Sigmoid colon (tissue), 4 donors: Measurements from ENCODE around the gene ITPKA.

ENCODE experiments used
- EP300 ChIP-seq, 4 donors: sonication (generic); formaldehyde crosslinking; IDR thresholded peaks; one replicate each; pipeline ENCODE4 v1.6.1; 2017; ENCODE audit warnings: antibody characterized with exemption in 4 of 4
- POLR2A ChIP-seq, 2 donors: fragments of 450-650 bp; IDR thresholded peaks; one replicate each; pipeline ENCODE4 v1.6.1; 2016; ENCODE audit warnings: antibody characterized with exemption in 2 of 2, mild to moderate bottlenecking in 2 of 2, moderate library complexity in 2 of 2
- POLR2AphosphoS5 ChIP-seq, 4 donors: sonication (generic); formaldehyde crosslinking; IDR thresholded peaks; one replicate each; pipeline ENCODE4 v1.6.1; 2017; ENCODE audit warnings: antibody characterized with exemption in 4 of 4

DNA sequence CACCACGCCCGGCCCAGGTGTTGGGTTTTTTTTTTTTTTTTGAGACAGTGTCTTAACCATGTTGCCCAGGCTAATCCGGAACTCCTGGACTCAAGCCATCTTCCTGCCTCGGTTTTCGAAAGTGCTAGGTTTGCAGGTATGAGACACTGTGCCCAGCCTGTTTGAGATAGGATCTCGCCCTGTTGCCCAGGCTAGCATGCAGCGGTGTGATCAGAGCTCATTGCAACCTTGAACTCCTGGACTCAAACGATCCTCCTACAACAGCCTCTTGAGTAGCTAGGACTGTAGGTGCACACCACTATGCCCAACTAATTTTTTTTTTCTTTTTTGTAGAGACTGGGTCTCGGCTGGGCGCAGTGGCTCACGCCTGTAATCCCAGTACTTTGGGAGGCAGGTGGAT, 20.3 kb upstream of the ITPKA start:
- TF ChIP-seq EP300 (IDR thresholded peaks at IDR 0.05) (no peak), POLR2AphosphoS5 (IDR thresholded peaks at IDR 0.05) (no peak), POLR2A (IDR thresholded peaks at IDR 0.05) (no peak)
